Fibroblast of lung (primary cell): ENCODE data around the gene L1CAM. TPM values are rescaled to one million over a fixed set of nuclear protein-coding genes. Genes with fewer than 3 reads are reported as not detected.

ENCODE experiments used
- DNase-seq, 2 donors: peaks; one replicate each; pipeline versions ENCODE4 v3.0.0 to v3.0.0-alpha.2; 2010; ENCODE audit warnings: low read depth in 2 of 2
- H2AFZ ChIP-seq: 2 replicates; pipeline ENCODE4 v1.5.1; 2012; ENCODE audit warnings: low read length, control low read depth, inconsistent platforms
- H3K27ac ChIP-seq: 2 replicates; pipeline ENCODE4 v1.5.1; 2011; ENCODE audit warnings: low read length, control low read depth; ENCODE audit not compliant: insufficient read depth
- H3K27me3 ChIP-seq: 2 replicates; pipeline ENCODE4 v1.5.1; 2011; ENCODE audit warnings: mild to moderate bottlenecking, low read length; ENCODE audit not compliant: control insufficient read depth, insufficient read depth
- H3K36me3 ChIP-seq: 2 replicates; pipeline ENCODE4 v1.5.1; 2011; ENCODE audit warnings: low read length; ENCODE audit not compliant: control insufficient read depth, insufficient read depth
- H3K4me1 ChIP-seq: 2 replicates; pipeline ENCODE4 v1.5.1; 2011; ENCODE audit warnings: low read length; ENCODE audit not compliant: control insufficient read depth, insufficient read depth; ENCODE audit errors: extremely low read depth
- H3K4me2 ChIP-seq: 2 replicates; pipeline ENCODE4 v1.5.1; 2011; ENCODE audit warnings: low read length, control low read depth; ENCODE audit not compliant: insufficient read depth; ENCODE audit errors: extremely low read depth
- H3K4me3 ChIP-seq, 4 experiments: fragments of 200-600 bp in 1 of 4; sonication (generic) in 1 of 4; replicated peaks in 1 of 4; 2 replicates each; pipeline ENCODE4 v1.5.1; 2011 to 2016; ENCODE audit warnings: low read length in 4 of 4, low read depth in 3 of 4, mild to moderate bottlenecking in 3 of 4, control low read depth in 2 of 4, inconsistent platforms in 1 of 4, mixed read lengths in 1 of 4; ENCODE audit not compliant: insufficient read depth in 1 of 4; ENCODE audit errors: control extremely low read depth in 1 of 4
- H3K79me2 ChIP-seq: 2 replicates; pipeline ENCODE4 v1.5.1; 2012; ENCODE audit warnings: mild to moderate bottlenecking, low read length, inconsistent platforms; ENCODE audit not compliant: control insufficient read depth, insufficient read depth
- H3K9ac ChIP-seq: 2 replicates; pipeline ENCODE4 v1.5.1; 2011; ENCODE audit warnings: mild to moderate bottlenecking, low read length, control low read depth; ENCODE audit not compliant: insufficient read depth
- H3K9me3 ChIP-seq: 2 replicates; pipeline ENCODE4 v1.5.1; 2012; ENCODE audit warnings: low read depth, low read length; ENCODE audit not compliant: control insufficient read depth, insufficient read depth
- H4K20me1 ChIP-seq: 2 replicates; pipeline ENCODE4 v1.5.1; 2011; ENCODE audit warnings: low read length; ENCODE audit not compliant: control insufficient read depth, insufficient read depth; ENCODE audit errors: extremely low read depth
- CTCF ChIP-seq, 2 donors: IDR thresholded peaks in 1 of 2; conservative IDR thresholded peaks in 1 of 2; 1 replicate in 1 of 2; 2 replicates in 1 of 2; pipeline ENCODE4 v1.5.1; 2011 to 2012; ENCODE audit warnings: low read length in 2 of 2, control low read depth in 1 of 2, inconsistent platforms in 1 of 2, low read depth in 1 of 2, mild to moderate bottlenecking in 1 of 2
- EZH2 ChIP-seq: IDR thresholded peaks from 2 replicates; pipeline ENCODE4 v1.5.1; 2012; ENCODE audit warnings: low read length, control low read depth, mild to moderate bottlenecking; ENCODE audit errors: missing control alignments
- polyA plus RNA-seq, 2 donors: library from polyadenylated mRNA; depleted of rRNA in 1 of 2; stranded (reverse) in 1 of 2; unstranded in 1 of 2; fragments of >200 nt; gene quantifications; 2 replicates each; pipeline ENCODE4 v1.2.1, GENCODE V29; 2011 to 2012; ENCODE audit warnings: missing spikeins in 1 of 2
- total RNA-seq: library from RNA; depleted of rRNA; stranded (reverse); fragments of >200 nt; gene quantifications from 2 replicates; pipeline ENCODE4 v1.2.1, GENCODE V29; 2014

Gene L1CAM
- total and polyA plus RNA-seq, 2 donors (not counting 1 experiment from before 2014, with no cell fraction given) = 0.99 to 1.7 TPM

- H3K9me3 ChIP-seq = no peaks in the 10 kb centered on the region
- H3K9ac ChIP-seq = no peak overlapping the region
- H3K36me3 ChIP-seq = no peaks in the 10 kb centered on the region
- no peaks in the 10 kb centered on the region for H3K79me2 ChIP-seq
- no peak overlapping the region for H3K4me2 ChIP-seq
- peaks cover 3% of the 10 kb centered on the region for H3K4me1 ChIP-seq
- H3K27ac ChIP-seq = no peak overlapping the region
- no peaks in the 10 kb centered on the region for H3K27me3 ChIP-seq
- no peaks in the 10 kb centered on the region for H4K20me1 ChIP-seq
- no peak for DNase-seq
- no peak for TF ChIP-seq CTCF (conservative IDR thresholded peaks at IDR 0.05 in 1 of 2, IDR thresholded peaks at IDR 0.05 in 1 of 2; ENCODE audit: low read depth in 1 of 2, low read length in 2 of 2)
- TF ChIP-seq EZH2 = no peak
- H3K4me3 ChIP-seq = no peak overlapping the region
- H2AFZ ChIP-seq = no peak overlapping the region
These were observed 17.4 kb upstream of the L1CAM start for GRCh38 chrX:153903238-153903980.

- Histone ChIP-seq H3K27ac (no peak overlapping the region), H4K20me1 (no peaks in the 10 kb centered on the region), H3K36me3 (no peaks in the 10 kb centered on the region), H3K27me3 (no peaks in the 10 kb centered on the region), H3K9ac (no peak overlapping the region), H2AFZ (no peak overlapping the region), H3K4me2 (no peak overlapping the region), H3K9me3 (no peaks in the 10 kb centered on the region), H3K4me3 (no peak overlapping the region), H3K4me1 (peaks cover 3% of the 10 kb centered on the region), H3K79me2 (no peaks in the 10 kb centered on the region)
- TF ChIP-seq CTCF (conservative IDR thresholded peaks at IDR 0.05 in 1 of 2, IDR thresholded peaks at IDR 0.05 in 1 of 2; ENCODE audit: low read depth in 1 of 2, low read length in 2 of 2) (no peak), EZH2 (no peak)
- no peak for DNase-seq
These were observed 16.4 kb upstream of the L1CAM start for GRCh38 chrX:153902385-153902784.

- Histone ChIP-seq H3K4me2 (no peak overlapping the region), H2AFZ (no peak overlapping the region), H3K4me3 (no peak overlapping the region), H4K20me1 (no peaks in the 10 kb centered on the region), H3K27me3 (no peaks in the 10 kb centered on the region), H3K9me3 (no peaks in the 10 kb centered on the region), H3K9ac (no peak overlapping the region), H3K79me2 (no peaks in the 10 kb centered on the region), H3K4me1 (peaks cover 3% of the 10 kb centered on the region), H3K27ac (no peak overlapping the region), H3K36me3 (no peaks in the 10 kb centered on the region)
- DNase-seq = no peak
- no peak for TF ChIP-seq EZH2
- TF ChIP-seq CTCF (conservative IDR thresholded peaks at IDR 0.05 in 1 of 2, IDR thresholded peaks at IDR 0.05 in 1 of 2; ENCODE audit: low read depth in 1 of 2, low read length in 2 of 2) = no peak
These were observed 15.8 kb upstream of the L1CAM start for GRCh38 chrX:153901753-153902140.
